ENCODE measurements around the gene SLC35F5. TPM values are rescaled to one million over a fixed set of nuclear protein-coding genes. Genes with fewer than 3 reads are reported as not detected.
"Not testable (repeated sequence)": the region's sequence is repeated elsewhere in the genome, so short reads cannot be mapped to it uniquely, and the experiment has no call there.

Gene SLC35F5
- total RNA-seq, 1 donor from 2014 or later, result 75.9 TPM

DNA sequence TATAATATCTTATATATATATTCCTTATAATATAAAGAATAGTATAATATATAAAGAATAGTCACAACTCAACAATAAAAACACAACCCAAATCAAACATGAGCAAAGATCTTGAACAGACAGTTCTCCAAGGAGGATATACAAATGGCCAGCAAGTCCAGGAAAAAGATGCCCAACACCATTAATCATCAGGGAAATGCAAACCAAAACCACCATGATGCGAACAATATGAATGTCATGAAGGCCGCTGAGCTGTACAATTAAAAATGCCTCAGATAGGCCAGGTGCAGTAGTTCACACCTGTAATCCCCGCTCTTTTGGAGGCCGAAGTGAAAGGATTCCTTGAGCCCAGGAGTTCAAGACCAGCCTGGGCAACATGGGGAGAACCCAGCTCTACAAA, 58.9 kb downstream of the SLC35F5 start:
- DNase-seq (ENCODE audit: low spot score), result no peak

DNA sequence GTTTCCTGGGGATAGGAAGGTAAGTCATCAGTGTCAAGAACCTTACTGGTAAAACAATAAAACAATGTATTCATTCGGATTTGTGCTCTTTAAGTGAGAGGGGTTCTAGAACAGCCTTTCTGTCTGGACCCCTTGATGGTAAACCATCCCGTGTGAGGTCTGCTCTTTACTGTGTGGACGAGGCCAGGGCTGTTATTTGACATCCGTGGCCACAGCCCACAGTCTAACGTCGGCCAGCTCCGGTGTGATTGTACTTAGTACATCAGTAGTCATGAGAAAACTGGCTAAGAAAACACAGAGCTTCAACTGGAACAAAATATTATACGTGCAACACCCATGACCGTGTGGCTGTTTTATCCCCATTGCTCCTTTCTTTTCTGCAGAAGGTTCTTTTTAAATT, 62.0 kb downstream of the SLC35F5 start:
- no peak for DNase-seq (ENCODE audit: low spot score)

DNA sequence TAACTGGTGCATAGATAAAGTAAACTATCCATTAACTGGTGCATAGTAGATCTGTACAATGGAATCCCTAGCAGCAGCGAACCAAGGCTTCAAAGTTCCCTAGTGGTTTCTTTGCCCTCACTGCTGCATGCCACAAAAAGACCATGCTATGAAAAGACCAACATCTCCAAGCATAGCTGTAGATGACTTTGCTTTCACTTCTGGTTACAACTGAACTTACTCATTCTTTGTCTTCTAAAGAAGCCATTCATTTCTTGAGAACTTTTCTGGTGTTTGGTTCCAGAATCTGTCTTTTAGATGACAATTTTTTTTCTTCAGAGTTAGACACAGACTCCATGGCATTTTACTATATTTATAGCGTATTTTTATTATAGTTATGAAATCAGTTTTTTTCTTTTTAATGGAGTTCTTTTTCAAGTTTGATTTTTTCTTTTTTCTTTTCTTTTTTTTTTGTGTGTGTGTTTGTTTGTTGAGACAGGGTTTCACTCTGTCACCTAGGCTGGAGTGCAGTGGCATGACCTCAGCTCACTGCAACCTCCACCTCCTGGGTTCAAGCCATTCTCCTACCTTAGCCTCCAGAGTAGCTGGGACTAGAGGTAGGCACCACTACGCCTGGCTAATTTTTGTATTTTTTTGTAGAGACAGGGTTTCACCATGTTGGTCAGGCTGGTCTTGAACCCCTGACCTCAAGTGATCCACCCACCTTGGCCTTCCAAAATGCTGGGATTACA, 63.6 kb downstream of the SLC35F5 start:
- no peak for DNase-seq (ENCODE audit: low spot score)

GRCh38 chr2:113690871-113691270, 65.6 kb downstream of the SLC35F5 start:
- not testable (repeated sequence) for DNase-seq (ENCODE audit: low spot score)

- DNase-seq (ENCODE audit: low spot score), result no peak
Observed at GRCh38 chr2:113686537-113686936, 69.9 kb downstream of the SLC35F5 start.

DNA sequence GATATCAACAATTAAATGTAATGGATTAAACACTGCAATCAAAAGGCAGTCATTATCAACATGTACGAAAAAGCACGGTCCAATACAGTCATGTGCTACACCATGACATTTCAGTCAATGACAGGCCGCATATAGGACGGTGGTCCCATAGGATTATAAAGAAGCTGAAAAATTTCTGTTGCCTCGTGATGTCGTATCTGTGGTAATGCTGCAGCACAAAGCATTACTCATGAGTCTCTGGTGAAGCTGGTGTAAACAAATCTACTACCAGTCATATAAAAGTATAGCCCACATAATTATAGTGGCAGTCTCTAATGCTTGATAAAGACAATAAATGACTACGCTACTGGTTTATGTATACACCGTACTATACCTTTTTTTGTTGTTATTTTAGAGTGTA, 71.0 kb downstream of the SLC35F5 start:
- no peak for DNase-seq (ENCODE audit: low spot score)

DNA sequence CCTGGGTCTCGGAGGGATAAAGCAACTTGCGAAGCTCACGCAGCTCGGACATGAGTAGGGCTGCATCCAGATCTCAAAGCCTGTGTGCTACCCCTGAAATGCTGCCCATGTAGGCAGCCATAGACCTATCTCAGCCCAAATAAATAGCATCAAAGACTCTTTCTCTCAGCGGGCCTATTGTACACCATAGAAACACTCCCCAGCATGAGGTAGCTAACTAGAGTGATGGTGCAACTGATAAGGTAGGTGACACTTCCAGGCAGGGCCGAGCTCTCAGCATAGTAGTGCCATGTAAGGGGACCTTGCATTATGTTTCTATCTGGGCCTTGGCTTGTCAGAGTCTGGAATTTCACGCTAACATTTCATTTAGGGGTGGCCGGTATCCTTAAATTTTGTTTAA, 77.0 kb downstream of the SLC35F5 start:
- no peak for DNase-seq (ENCODE audit: low spot score)

DNA sequence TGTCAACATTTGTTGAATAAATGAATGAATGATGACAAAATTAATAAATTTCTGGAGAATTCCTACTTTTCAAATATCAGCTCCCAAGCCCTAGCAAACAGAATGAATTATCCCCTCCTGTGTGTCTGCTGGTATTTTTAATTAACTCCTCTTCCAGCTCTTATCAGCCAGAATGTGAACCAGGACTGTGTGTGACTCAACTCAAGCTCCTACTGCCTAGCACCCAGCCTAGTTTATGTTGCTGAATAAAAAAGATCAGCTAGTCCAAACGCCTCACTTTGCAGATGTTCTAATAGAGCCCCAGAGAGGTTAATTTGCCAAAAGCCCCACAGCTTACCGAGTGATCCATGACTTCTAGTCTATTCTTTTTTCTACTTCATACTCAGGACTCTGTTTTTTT, 79.1 kb downstream of the SLC35F5 start:
- no peak for DNase-seq (ENCODE audit: low spot score)

GRCh38 chr2:113676623-113677266, 79.7 kb downstream of the SLC35F5 start:
- no peak for DNase-seq (ENCODE audit: low spot score)

DNA sequence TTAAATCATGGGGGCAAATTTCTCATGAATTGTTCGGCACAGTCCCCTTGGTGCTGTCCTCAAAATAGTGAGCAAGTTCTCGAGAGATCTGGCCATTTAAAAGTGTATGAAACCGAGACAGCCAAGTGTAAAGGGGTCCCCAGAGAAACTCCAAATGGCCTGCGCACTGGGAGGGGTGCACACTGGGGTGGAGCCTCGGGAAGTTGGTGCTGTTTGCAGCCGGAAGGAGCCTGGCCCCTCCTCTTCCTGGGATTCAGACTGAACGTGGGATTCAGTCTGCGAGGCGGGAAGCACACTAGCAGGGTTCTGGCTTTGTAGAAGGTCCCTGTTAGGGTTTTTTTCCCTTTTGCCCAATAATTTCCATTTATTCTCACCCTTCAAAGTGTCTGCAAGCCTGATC, 80.6 kb downstream of the SLC35F5 start:
- no peak for DNase-seq (ENCODE audit: low spot score)

DNA sequence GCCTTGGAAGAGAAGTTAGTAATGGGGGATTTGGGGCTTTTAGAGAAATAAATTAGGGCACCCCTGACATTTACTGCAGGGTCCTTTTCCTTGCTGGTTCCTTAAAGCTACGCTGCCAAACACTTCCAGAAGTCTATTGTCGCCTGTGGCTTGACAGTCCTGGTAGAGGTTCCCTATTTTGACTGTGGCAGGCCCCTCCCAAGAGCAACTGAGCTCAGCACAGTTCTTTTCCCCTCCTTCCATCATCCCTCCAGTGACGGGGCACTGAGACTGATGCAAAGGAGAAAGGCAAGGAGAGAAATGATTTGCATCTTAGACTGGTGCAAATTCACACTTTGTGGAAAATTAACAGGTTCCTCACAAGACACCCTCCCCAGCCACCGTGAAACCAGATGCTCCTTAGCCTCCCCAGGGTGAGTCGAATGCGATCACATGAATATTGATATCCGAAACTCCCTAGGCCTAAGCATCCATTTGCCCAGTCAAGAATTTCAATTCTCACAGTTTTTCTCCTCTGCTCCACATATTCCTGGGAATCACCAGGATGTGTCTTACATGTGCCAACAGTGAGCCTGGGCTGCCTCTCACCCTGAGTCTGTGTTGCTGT, 84.0 kb downstream of the SLC35F5 start:
- DNase-seq (ENCODE audit: low spot score), result no peak

DNA sequence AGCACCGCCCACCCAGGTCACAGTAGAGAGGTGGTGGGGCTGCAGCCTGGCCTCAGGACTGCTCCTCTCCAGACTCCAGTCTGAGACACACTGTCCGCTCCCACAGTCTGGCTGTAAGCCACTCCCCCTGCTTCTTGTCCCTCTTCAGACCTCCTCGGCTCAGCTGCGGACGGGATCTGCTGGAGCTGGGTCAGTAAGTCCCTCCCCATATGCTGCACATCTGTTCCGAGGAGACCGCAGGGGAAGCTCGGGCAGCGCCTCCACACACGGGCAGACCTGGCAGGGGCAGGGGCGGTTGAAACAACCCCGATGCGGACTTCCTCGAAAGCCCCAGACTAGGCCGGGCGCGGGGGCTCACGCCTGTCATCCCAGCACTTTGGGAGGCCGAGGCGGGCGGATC, 87.4 kb downstream of the SLC35F5 start:
- not testable (repeated sequence) for DNase-seq (ENCODE audit: low spot score)

DNA sequence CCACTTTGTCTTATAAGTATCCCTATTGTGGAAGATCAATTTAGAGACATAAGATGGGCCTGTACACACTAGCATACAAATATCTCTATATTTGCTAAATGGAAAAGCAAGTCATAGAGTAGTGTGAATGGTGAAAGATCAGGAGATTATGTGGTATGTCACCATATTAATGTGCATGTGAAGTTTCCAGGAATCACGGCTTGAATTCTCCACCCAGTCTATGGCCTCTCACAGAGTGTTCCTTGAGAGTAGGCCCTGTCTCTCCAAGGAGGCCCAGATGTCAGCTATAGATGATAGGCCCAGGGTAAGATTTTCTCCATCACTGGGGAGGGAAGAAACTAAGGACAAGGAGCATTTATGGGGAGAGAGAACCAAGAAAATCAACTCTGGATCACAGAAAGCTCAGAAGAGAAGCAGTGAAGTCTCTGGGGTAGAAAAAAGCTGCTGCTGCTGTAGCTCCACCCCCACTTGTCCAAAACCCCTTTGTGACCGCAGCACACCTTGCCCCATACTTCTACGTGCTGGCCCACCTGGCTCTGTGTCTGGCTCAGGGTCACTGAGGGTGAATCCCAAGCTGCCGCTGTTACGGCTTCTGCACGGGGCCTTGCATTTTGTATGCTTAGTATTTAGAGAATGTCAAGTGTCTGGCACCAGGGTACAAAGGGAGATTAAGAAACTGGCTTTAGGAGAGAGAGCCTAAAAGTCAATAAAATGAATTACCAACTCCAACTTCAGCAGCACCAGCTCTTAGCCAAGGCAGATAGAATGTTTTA, 91.5 kb downstream of the SLC35F5 start:
- not testable (repeated sequence) for DNase-seq (ENCODE audit: low spot score)

- not testable (repeated sequence) for DNase-seq (ENCODE audit: low spot score)
Observed at GRCh38 chr2:113663285-113664060, 93.0 kb downstream of the SLC35F5 start.

Other genes starting within 250 kb of the SLC35F5 start
- gene RABL2A, start 129.4 kb downstream of the SLC35F5 start, total RNA-seq, result 36.1 TPM
- gene ACTR3, start 133.4 kb upstream of the SLC35F5 start, total RNA-seq, result 221 TPM